PC-9 (cell line): ENCODE measurements around the gene PKNOX2. TPM values are rescaled to one million over a fixed set of nuclear protein-coding genes. Genes with fewer than 3 reads are reported as not detected.

Experiments
- BruUV-seq: library from RNA; stranded (reverse); fragments of 400-500 nt; replicated peaks from 2 replicates; lab custom pipeline; 2021; lab: Mats Ljungman, UMichigan
- CTCF ChIA-PET: fragments of 300-600 bp; sonication (Branson Sonifier 250); formaldehyde crosslinking; loops from one replicate; lab custom pipeline; 2022; ENCODE audit warnings: antibody characterized with exemption; lab: Charles Lee
- POLR2A ChIA-PET: fragments of 300-600 bp; sonication (Branson Sonifier 250); formaldehyde crosslinking; loops from one replicate; lab custom pipeline; 2022; ENCODE audit warnings: antibody characterized with exemption; ENCODE audit not compliant: unreplicated experiment; lab: Charles Lee
- DNase-seq, 2 experiments: peaks; one replicate each; pipeline versions ENCODE4 v3.0.0 to v3.0.0-alpha.2; 2015 to 2022; ENCODE audit warnings: mixed read lengths in 1 of 2
- H2AFZ ChIP-seq: fragments of 200-600 bp; sonication (generic); 2 replicates; pipeline ENCODE4 v1.8.1; 2017; ENCODE audit warnings: antibody characterized with exemption
- H3F3A ChIP-seq: fragments of 200-600 bp; sonication (generic); 2 replicates; pipeline ENCODE4 v1.8.1; 2017; ENCODE audit warnings: antibody characterized with exemption, mild to moderate bottlenecking, low read depth; ENCODE audit not compliant: insufficient read depth
- H3K27ac ChIP-seq: fragments of 200-600 bp; sonication (generic); 2 replicates; pipeline ENCODE4 v1.6.1; 2016; ENCODE audit warnings: mixed run types
- H3K27me3 ChIP-seq: fragments of 200-600 bp; sonication (generic); 2 replicates; pipeline ENCODE4 v1.6.1; 2016; ENCODE audit warnings: low read depth, mixed run types; ENCODE audit not compliant: insufficient read depth
- H3K36me3 ChIP-seq: fragments of 200-600 bp; sonication (generic); 2 replicates; pipeline ENCODE4 v1.6.1; 2016; ENCODE audit warnings: low read depth, mixed run types
- H3K4me1 ChIP-seq: fragments of 200-600 bp; sonication (generic); replicated peaks from 2 replicates; pipeline ENCODE4 v1.6.1; 2016; ENCODE audit warnings: mixed run types; ENCODE audit not compliant: insufficient read depth
- H3K4me2 ChIP-seq: fragments of 200-600 bp; sonication (generic); 2 replicates; pipeline ENCODE4 v1.6.1; 2017; ENCODE audit warnings: mixed run types
- H3K4me3 ChIP-seq: fragments of 200-600 bp; sonication (generic); 2 replicates; pipeline ENCODE4 v1.6.1; 2016; ENCODE audit warnings: mixed run types
- H3K79me2 ChIP-seq: fragments of 200-600 bp; sonication (generic); 2 replicates; pipeline ENCODE4 v1.6.1; 2017; ENCODE audit warnings: low read depth, mixed run types
- H3K9me2 ChIP-seq: fragments of 200-600 bp; sonication (generic); 2 replicates; pipeline ENCODE4 v1.8.1; 2017; ENCODE audit warnings: mild to moderate bottlenecking; ENCODE audit not compliant: insufficient read depth
- H3K9me3 ChIP-seq: fragments of 200-600 bp; sonication (generic); 2 replicates; pipeline ENCODE4 v1.8.1; 2016; ENCODE audit warnings: low read depth; ENCODE audit not compliant: insufficient read depth
- H4K20me1 ChIP-seq: fragments of 200-600 bp; sonication (generic); 2 replicates; pipeline ENCODE4 v1.8.1; 2017; ENCODE audit not compliant: insufficient read depth
- EZH2 ChIP-seq: fragments of 200-600 bp; sonication (generic); IDR thresholded peaks from 2 replicates; pipeline ENCODE4 v1.8.0; 2017; ENCODE audit warnings: antibody characterized with exemption, low read depth
- intact Hi-C: fragments of 100-400 bp; cut with micrococcal nuclease; formaldehyde crosslinking; loops from one replicate; pipeline ENCODE4 v1.10.0; 2022; ENCODE audit not compliant: unreplicated experiment
- total RNA-seq: library from RNA; stranded (reverse); gene quantifications from 2 replicates; pipeline ENCODE4 v1.2.3, GENCODE V29; 2021
- TF ChIP-seq, protein P1 (sequence below): fragments of 200-600 bp; sonication (generic); conservative IDR thresholded peaks from 2 replicates; pipeline ENCODE4 v1.6.1; 2017; ENCODE audit warnings: mixed run types, antibody characterized with exemption, mild to moderate bottlenecking, moderate library complexity

The PKNOX2 gene
- total RNA-seq, 1 experiment from 2014 or later: not detected

DNA sequence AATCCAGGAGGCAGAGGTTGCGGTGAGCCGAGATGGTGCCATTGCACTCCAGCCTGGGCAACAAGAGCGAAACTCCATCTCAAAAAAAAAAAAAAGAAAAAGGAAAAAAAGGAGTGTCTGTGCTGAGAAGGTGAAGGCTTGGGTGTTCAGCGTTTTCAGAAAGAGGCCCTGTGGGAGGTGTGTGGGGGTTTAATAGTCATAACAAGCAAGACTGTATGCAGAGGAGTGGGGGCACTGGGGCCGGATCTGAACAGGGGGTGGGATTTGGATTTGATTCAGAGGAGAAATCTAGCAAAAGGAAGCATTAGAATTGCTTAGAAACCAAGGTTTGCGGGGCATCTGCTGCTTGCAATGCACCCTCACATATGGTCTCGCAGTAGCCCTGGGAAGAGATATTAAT is 195.5 kb downstream of the PKNOX2 start:
- H3K4me3 ChIP-seq: no peak overlapping the region
- peaks cover 11% of the 10 kb centered on the region; the same call in 1 of the 2 replicates for H3K27me3 ChIP-seq
- no peak overlapping the region for H3K4me2 ChIP-seq
- DNase-seq: no peak
- no peaks in the 10 kb centered on the region for H3K9me2 ChIP-seq
- no peaks in the 10 kb centered on the region for H3K9me3 ChIP-seq
- intact Hi-C loops: no loop called here
- TF ChIP-seq EZH2: no peak
- TF ChIP-seq, protein P1, sequence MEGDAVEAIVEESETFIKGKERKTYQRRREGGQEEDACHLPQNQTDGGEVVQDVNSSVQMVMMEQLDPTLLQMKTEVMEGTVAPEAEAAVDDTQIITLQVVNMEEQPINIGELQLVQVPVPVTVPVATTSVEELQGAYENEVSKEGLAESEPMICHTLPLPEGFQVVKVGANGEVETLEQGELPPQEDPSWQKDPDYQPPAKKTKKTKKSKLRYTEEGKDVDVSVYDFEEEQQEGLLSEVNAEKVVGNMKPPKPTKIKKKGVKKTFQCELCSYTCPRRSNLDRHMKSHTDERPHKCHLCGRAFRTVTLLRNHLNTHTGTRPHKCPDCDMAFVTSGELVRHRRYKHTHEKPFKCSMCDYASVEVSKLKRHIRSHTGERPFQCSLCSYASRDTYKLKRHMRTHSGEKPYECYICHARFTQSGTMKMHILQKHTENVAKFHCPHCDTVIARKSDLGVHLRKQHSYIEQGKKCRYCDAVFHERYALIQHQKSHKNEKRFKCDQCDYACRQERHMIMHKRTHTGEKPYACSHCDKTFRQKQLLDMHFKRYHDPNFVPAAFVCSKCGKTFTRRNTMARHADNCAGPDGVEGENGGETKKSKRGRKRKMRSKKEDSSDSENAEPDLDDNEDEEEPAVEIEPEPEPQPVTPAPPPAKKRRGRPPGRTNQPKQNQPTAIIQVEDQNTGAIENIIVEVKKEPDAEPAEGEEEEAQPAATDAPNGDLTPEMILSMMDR: no peak
- H3F3A ChIP-seq: no peaks in the 10 kb centered on the region
- POLR2A ChIA-PET: no interaction called here
- H3K79me2 ChIP-seq: no peaks in the 10 kb centered on the region
- BruUV-seq: no TSS peak
- CTCF ChIA-PET: no interaction called here
- no peaks in the 10 kb centered on the region for H4K20me1 ChIP-seq
- H3K4me1 ChIP-seq: no peaks in the 10 kb centered on the region
- no peak overlapping the region for H2AFZ ChIP-seq
- no peak overlapping the region for H3K27ac ChIP-seq
- H3K36me3 ChIP-seq: no peaks in the 10 kb centered on the region

DNA sequence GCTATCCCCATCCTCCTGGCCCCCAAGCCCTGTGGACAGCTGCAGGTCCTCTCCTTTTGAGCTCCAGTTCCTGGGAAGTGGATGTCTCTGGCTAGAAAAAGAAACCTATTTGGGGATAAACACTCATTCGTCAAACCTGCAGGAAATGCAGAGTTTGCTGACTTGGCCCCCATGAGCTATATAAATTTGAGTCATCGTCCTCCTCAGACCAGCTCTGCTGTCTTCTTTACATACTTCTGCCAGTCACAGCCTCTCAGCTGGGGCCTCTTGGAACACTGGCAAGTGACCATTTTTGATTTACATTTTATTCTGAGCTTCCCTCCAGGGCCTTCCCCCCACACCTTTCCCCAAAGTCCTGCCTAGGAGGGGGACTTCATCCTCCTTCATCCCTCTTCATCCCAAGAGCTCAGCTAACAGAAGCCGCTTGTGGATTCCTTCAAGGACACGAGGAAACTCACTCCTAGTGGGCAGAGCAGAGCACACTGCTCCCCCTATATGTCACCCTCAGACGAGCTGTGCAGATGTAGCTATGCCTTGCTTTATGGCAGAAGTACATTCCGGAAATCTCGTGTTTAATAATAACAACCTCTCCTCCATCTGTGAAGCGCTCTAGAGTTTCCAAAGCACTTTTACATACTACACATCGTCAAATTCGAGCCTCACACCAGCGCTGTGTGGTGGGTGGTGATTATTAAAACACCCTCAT is 199.7 kb downstream of the PKNOX2 start:
- BruUV-seq: no TSS peak
- Histone ChIP-seq H4K20me1 (no peaks in the 10 kb centered on the region), H3K27me3 (peaks cover 36% of the 10 kb centered on the region; the same call in 1 of the 2 replicates), H3K4me1 (no peaks in the 10 kb centered on the region), H2AFZ (no peak overlapping the region), H3K79me2 (no peaks in the 10 kb centered on the region), H3K27ac (no peak overlapping the region), H3F3A (no peaks in the 10 kb centered on the region), H3K36me3 (no peaks in the 10 kb centered on the region), H3K9me2 (no peaks in the 10 kb centered on the region), H3K4me2 (no peak overlapping the region), H3K4me3 (no peak overlapping the region), H3K9me3 (no peaks in the 10 kb centered on the region)
- DNase-seq: no peak
- ChIA-PET CTCF (no interaction called here), POLR2A (no interaction called here)
- TF ChIP-seq, protein P1: no peak
- no peak for TF ChIP-seq EZH2
- intact Hi-C loops: no loop called here

DNA sequence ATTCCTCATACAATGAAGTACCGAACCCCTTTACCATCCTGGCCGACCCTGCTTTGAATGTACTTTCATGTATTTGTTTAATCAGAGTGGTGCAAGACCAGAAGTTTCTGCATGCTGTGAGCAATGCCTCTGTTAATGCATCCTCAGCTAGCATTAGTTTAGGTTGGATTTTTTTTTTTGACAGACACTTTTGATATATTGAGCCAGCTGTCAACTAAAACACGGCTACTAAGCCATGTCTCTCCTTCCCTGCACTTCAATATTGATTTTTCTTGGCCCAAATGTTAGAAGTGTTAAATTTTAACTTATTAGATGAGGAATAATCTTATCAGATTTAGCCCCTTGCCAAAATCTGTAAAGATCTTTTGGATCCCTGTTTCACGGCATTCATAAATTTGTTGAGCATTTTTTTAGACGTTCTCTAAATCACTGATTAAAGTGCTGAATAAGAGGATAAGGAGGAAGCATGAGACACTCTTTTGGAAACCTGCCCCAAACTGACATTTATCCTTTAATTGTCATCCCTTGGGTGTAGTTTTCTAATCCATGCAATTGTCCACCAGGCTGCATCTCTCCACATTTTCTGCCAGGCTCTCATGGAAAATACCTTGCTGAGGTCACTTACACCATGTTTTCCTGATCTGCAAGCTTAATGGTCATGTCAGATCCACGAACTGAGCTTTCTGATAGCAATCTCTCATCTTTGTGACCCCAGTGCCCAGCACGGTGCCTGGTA is 200.8 kb downstream of the PKNOX2 start:
- CTCF ChIA-PET: no interaction called here

More for the DNA sequence above, 200.8 kb downstream of the PKNOX2 start:
- Histone ChIP-seq H3K27me3 (peaks cover 47% of the 10 kb centered on the region), H3K36me3 (no peaks in the 10 kb centered on the region), H3K4me3 (no peak overlapping the region), H3F3A (no peaks in the 10 kb centered on the region), H3K4me2 (no peak overlapping the region), H4K20me1 (no peaks in the 10 kb centered on the region), H3K27ac (no peak overlapping the region), H3K79me2 (no peaks in the 10 kb centered on the region), H3K9me3 (no peaks in the 10 kb centered on the region), H2AFZ (no peak overlapping the region), H3K9me2 (no peaks in the 10 kb centered on the region), H3K4me1 (no peaks in the 10 kb centered on the region)
- DNase-seq: no peak
- TF ChIP-seq EZH2: no peak
- TF ChIP-seq, protein P1: no peak
- no TSS peak for BruUV-seq
- intact Hi-C loops: no loop called here
- POLR2A ChIA-PET: no interaction called here
